PC-3 (cell line): ENCODE data around the gene CTTNBP2NL. TPM values are rescaled to one million over a fixed set of nuclear protein-coding genes. Genes with fewer than 3 reads are reported as not detected.

Experiments used
- ATAC-seq: fragments of 200-7000 bp; cut with Tn5 transposase; 2 replicates; pipeline ENCODE4 v1.9.1; 2020; ENCODE audit warnings: mild to moderate bottlenecking, moderate library complexity
- BruUV-seq: library from RNA; stranded (reverse); fragments of 400-500 nt; replicated peaks from 2 replicates; lab custom pipeline; 2021; lab: Mats Ljungman, UMichigan
- CTCF ChIA-PET: fragments of 300-600 bp; sonication (Branson Sonifier 250); formaldehyde crosslinking; loops from one replicate; lab custom pipeline; 2022; ENCODE audit warnings: antibody characterized with exemption; lab: Charles Lee
- POLR2A ChIA-PET: fragments of 300-600 bp; sonication (Branson Sonifier 250); formaldehyde crosslinking; loops from one replicate; lab custom pipeline; 2022; ENCODE audit warnings: antibody characterized with exemption; ENCODE audit not compliant: unreplicated experiment; lab: Charles Lee
- DNase-seq: peaks from one replicate; pipeline ENCODE4 v3.0.0-alpha.2; 2015
- H2AFZ ChIP-seq: fragments of 300-600 bp; sonication (generic); 2 replicates; pipeline ENCODE4 v1.6.0; 2016; ENCODE audit warnings: antibody characterized with exemption, low read length
- H3F3A ChIP-seq: fragments of 300-600 bp; sonication (generic); one replicate; pipeline ENCODE4 v1.6.0; 2017; ENCODE audit warnings: antibody characterized with exemption, low read length, control low read depth, mild to moderate bottlenecking; ENCODE audit not compliant: unreplicated experiment
- H3K27ac ChIP-seq: fragments of 300-600 bp; sonication (generic); 2 replicates; pipeline ENCODE4 v1.5.1; 2016; ENCODE audit warnings: mild to moderate bottlenecking, low read length
- H3K27me3 ChIP-seq: fragments of 300-600 bp; sonication (generic); 2 replicates; pipeline ENCODE4 v1.6.1; 2016; ENCODE audit warnings: low read length, mixed read lengths
- H3K36me3 ChIP-seq: fragments of 300-600 bp; sonication (generic); 2 replicates; pipeline ENCODE4 v1.6.1; 2016; ENCODE audit warnings: low read depth, mixed run types, low read length, mixed read lengths
- H3K4me1 ChIP-seq: fragments of 300-600 bp; sonication (generic); 2 replicates; pipeline ENCODE4 v1.5.1; 2016; ENCODE audit warnings: low read length; ENCODE audit not compliant: insufficient read depth
- H3K4me2 ChIP-seq: fragments of 300-600 bp; sonication (generic); 2 replicates; pipeline ENCODE4 v1.6.0; 2016; ENCODE audit warnings: low read length
- H3K4me3 ChIP-seq: fragments of 300-600 bp; sonication (generic); 2 replicates; pipeline ENCODE4 v1.5.1; 2016; ENCODE audit warnings: mild to moderate bottlenecking, low read length, mixed read lengths
- H3K79me2 ChIP-seq: fragments of 300-600 bp; sonication (generic); 2 replicates; pipeline ENCODE4 v1.6.1; 2017; ENCODE audit warnings: low read length, mixed read lengths
- H3K9ac ChIP-seq: fragments of 300-600 bp; sonication (generic); 2 replicates; pipeline ENCODE4 v1.6.0; 2016; ENCODE audit warnings: mild to moderate bottlenecking, low read length
- H3K9me2 ChIP-seq: fragments of 300-600 bp; sonication (generic); replicated peaks from 2 replicates; pipeline ENCODE4 v1.6.1; 2016; ENCODE audit warnings: mixed run types, low read length, mixed read lengths
- H3K9me3 ChIP-seq: fragments of 300-600 bp; sonication (generic); 2 replicates; pipeline ENCODE4 v1.6.1; 2016; ENCODE audit warnings: low read length, mixed read lengths
- H4K20me1 ChIP-seq: fragments of 300-600 bp; sonication (generic); 2 replicates; pipeline ENCODE4 v1.6.1; 2016; ENCODE audit warnings: low read length, mixed read lengths
- CTCF ChIP-seq: fragments of 300-600 bp; sonication (generic); conservative IDR thresholded peaks from 2 replicates; pipeline ENCODE4 v1.5.1; 2017; ENCODE audit warnings: antibody characterized with exemption, low read depth, mild to moderate bottlenecking, low read length
- EZH2 ChIP-seq: fragments of 300-600 bp; sonication (generic); IDR thresholded peaks from one replicate; pipeline ENCODE4 v1.6.1; 2017; ENCODE audit warnings: antibody characterized with exemption, mild to moderate bottlenecking, low read length; ENCODE audit not compliant: unreplicated experiment
- EZH2phosphoT487 ChIP-seq: fragments of 300-600 bp; sonication (generic); IDR thresholded peaks from 2 replicates; pipeline ENCODE4 v1.6.1; 2018; ENCODE audit warnings: mild to moderate bottlenecking, antibody characterized with exemption, low read length, borderline replicate concordance
- intact Hi-C: fragments of 100-400 bp; cut with micrococcal nuclease; formaldehyde crosslinking; loops from 2 replicates; pipeline ENCODE4 v1.9.0; 2023
- total RNA-seq: library from RNA; depleted of rRNA; stranded (reverse); fragments of >200 nt; gene quantifications from 2 replicates; pipeline ENCODE4 v1.2.3, GENCODE V29; 2014

CTTNBP2NL gene
- total RNA-seq, 1 experiment from 2014 or later, result 9.8 TPM

- peak overlapping the region; percentile 84 for H3K4me2 ChIP-seq
- H3F3A ChIP-seq, result no peaks in the 10 kb centered on the region
- peak overlapping the region; percentile 92 for H3K4me3 ChIP-seq
- no peaks in the 10 kb centered on the region for H3K27me3 ChIP-seq
- BruUV-seq, result no TSS peak
- ChIA-PET POLR2A (interaction anchor here (0.6 to 0.9 kb wide), 2 partner anchors 225 to 279 kb away, joined by 3 to 10 read pairs; partner anchors contain the start of gene ST7L), CTCF (interaction anchor here (0.6 to 1.4 kb wide), 7 partner anchors 24 to 314 kb away, joined by 3 to 8 read pairs (median 3); no protein-coding TSS in a partner anchor)
- no peaks in the 10 kb centered on the region for H3K36me3 ChIP-seq
- no peaks in the 10 kb centered on the region for H4K20me1 ChIP-seq
- peaks cover 45% of the 10 kb centered on the region for H3K4me1 ChIP-seq
- no peaks in the 10 kb centered on the region for H3K9me3 ChIP-seq
- H3K79me2 ChIP-seq, result peaks cover 24% of the 10 kb centered on the region
- no peaks in the 10 kb centered on the region for H3K9me2 ChIP-seq
- H3K9ac ChIP-seq, result peak overlapping the region; percentile 77
- peak overlapping the region; percentile 73 for H2AFZ ChIP-seq
- ATAC-seq, result no peak
- H3K27ac ChIP-seq, result peak overlapping the region; percentile 98
- intact Hi-C loops, result loop anchor here (5.0 kb wide), 1 partner anchor 279 kb away; the partner anchor contains the start of gene MOV10
- peak; percentile 37 for DNase-seq
- TF ChIP-seq CTCF (no peak), EZH2phosphoT487 (no peak), EZH2 (no peak)
These were observed 2.4 kb upstream of the CTTNBP2NL start for GRCh38 chr1:112393631-112393974.

GRCh38 chr1:112394743-112395062, 1.3 kb upstream of the CTTNBP2NL start:
- Histone ChIP-seq H4K20me1 (no peaks in the 10 kb centered on the region), H3K4me3 (peak overlapping the region; percentile 92), H3K4me2 (peak overlapping the region; percentile 84), H2AFZ (peak overlapping the region; percentile 73; the same call in 1 of the 2 replicates), H3K27ac (peak overlapping the region; percentile 98), H3K27me3 (no peaks in the 10 kb centered on the region), H3K9me3 (no peaks in the 10 kb centered on the region), H3F3A (no peaks in the 10 kb centered on the region), H3K4me1 (peaks cover 45% of the 10 kb centered on the region), H3K9ac (peak overlapping the region; percentile 77), H3K79me2 (peaks cover 35% of the 10 kb centered on the region), H3K36me3 (no peaks in the 10 kb centered on the region), H3K9me2 (no peaks in the 10 kb centered on the region)
- TF ChIP-seq CTCF, result no peak
- no peak for TF ChIP-seq EZH2
- TF ChIP-seq EZH2phosphoT487, result no peak
- ATAC-seq (no peak), DNase-seq (no peak)
- POLR2A ChIA-PET, result interaction anchor here (0.5 to 0.9 kb wide), 6 partner anchors 133 to 373 kb away, joined by 3 to 22 read pairs (median 6); partner anchors contain the start of gene ST7L
- intact Hi-C loops, result loop anchor here (1.0 to 5.0 kb wide), 3 partner anchors 220 to 278 kb away; partner anchors contain the start of genes CAPZA1, MOV10 and ST7L
- BruUV-seq, result no TSS peak
- CTCF ChIA-PET, result interaction anchor here (0.6 to 1.4 kb wide), 7 partner anchors 71 to 1971 kb away, joined by 3 to 8 read pairs (median 3); no protein-coding TSS in a partner anchor

- TF ChIP-seq CTCF (no peak), EZH2 (no peak), EZH2phosphoT487 (no peak)
- Histone ChIP-seq H3K4me1 (peaks cover 45% of the 10 kb centered on the region), H3K4me2 (peak overlapping the region; percentile 84), H3K79me2 (peaks cover 42% of the 10 kb centered on the region), H3K9ac (peak overlapping the region; percentile 77), H3K36me3 (no peaks in the 10 kb centered on the region), H3K27ac (peak overlapping the region; percentile 98), H3K4me3 (peak overlapping the region; percentile 92), H3K9me2 (no peaks in the 10 kb centered on the region), H3K9me3 (no peaks in the 10 kb centered on the region), H3F3A (no peaks in the 10 kb centered on the region), H3K27me3 (no peaks in the 10 kb centered on the region), H4K20me1 (no peaks in the 10 kb centered on the region), H2AFZ (peak overlapping the region; percentile 91)
- intact Hi-C loops, result no loop called here
- TSS peak; percentile 95 for BruUV-seq
- no peak for ATAC-seq
- CTCF ChIA-PET, result interaction anchor here (0.6 to 0.7 kb wide), 2 partner anchors 71 to 219 kb away, joined by 3 to 5 read pairs; no protein-coding TSS in a partner anchor
- POLR2A ChIA-PET, result interaction anchor here (0.5 to 0.6 kb wide), 4 partner anchors 43 to 236 kb away, joined by 3 read pairs; no protein-coding TSS in a partner anchor
- DNase-seq, result no peak
These were observed 676 bp upstream of the CTTNBP2NL start for GRCh38 chr1:112395256-112395820.
